Measurements from ENCODE around the gene CFAP410. TPM values are rescaled to one million over a fixed set of nuclear protein-coding genes. Genes with fewer than 3 reads are reported as not detected.
"Not testable (repeated sequence)": the region's sequence is repeated elsewhere in the genome, so short reads cannot be mapped to it uniquely, and the experiment has no call there.

The CFAP410 gene
- total RNA-seq, 1 donor from 2014 or later: 25.4 TPM

- Histone ChIP-seq H3K4me1 (no peaks in the 10 kb centered on the region), H3K36me3 (no peaks in the 10 kb centered on the region), H3K9me3 (no peaks in the 10 kb centered on the region), H3K27me3 (peaks cover 8% of the 10 kb centered on the region), H3K27ac (no peak overlapping the region), H3K4me3 (no peak overlapping the region)
- intact Hi-C loops (cut with DNase I): no loop called here
- peak; percentile 54 for DNase-seq
- TF ChIP-seq CTCF (IDR thresholded peaks at IDR 0.05): no peak
- ATAC-seq: no peak
Measured at GRCh38 chr21:44366586-44367211, 27.5 kb upstream of the CFAP410 start.

- H3K27me3 ChIP-seq: peaks cover 8% of the 10 kb centered on the region
- DNase-seq: peak; percentile 46
- intact Hi-C loops (cut with DNase I): no loop called here
Measured at GRCh38 chr21:44365967-44366585, 26.9 kb upstream of the CFAP410 start.

GRCh38 chr21:44365251-44365966, 26.2 kb upstream of the CFAP410 start:
- Histone ChIP-seq H3K4me1 (no peaks in the 10 kb centered on the region), H3K9me3 (no peaks in the 10 kb centered on the region), H3K27ac (no peak overlapping the region), H3K4me3 (no peak overlapping the region), H3K36me3 (no peaks in the 10 kb centered on the region), H3K27me3 (peaks cover 8% of the 10 kb centered on the region)
- ATAC-seq: no peak
- intact Hi-C loops (cut with DNase I): no loop called here
- no peak for TF ChIP-seq CTCF (IDR thresholded peaks at IDR 0.05)
- peak; percentile 54 for DNase-seq

More at GRCh38 chr21:44365967-44366585, 26.9 kb upstream of the CFAP410 start:
- no peak overlapping the region for H3K4me3 ChIP-seq
- H3K9me3 ChIP-seq: no peaks in the 10 kb centered on the region
- no peaks in the 10 kb centered on the region for H3K4me1 ChIP-seq
- no peak overlapping the region for H3K27ac ChIP-seq
- ATAC-seq: no peak
- H3K36me3 ChIP-seq: no peaks in the 10 kb centered on the region
- no peak for TF ChIP-seq CTCF (IDR thresholded peaks at IDR 0.05)

GRCh38 chr21:44364151-44365053, 25.2 kb upstream of the CFAP410 start:
- H3K4me1 ChIP-seq: no peaks in the 10 kb centered on the region
- intact Hi-C loops (cut with DNase I): no loop called here
- no peak for TF ChIP-seq CTCF (IDR thresholded peaks at IDR 0.05)

GRCh38 chr21:44363278-44363677, 24.1 kb upstream of the CFAP410 start:
- Histone ChIP-seq H3K27me3 (no peaks in the 10 kb centered on the region), H3K36me3 (no peaks in the 10 kb centered on the region), H3K27ac (no peak overlapping the region), H3K4me1 (no peaks in the 10 kb centered on the region), H3K4me3 (no peak overlapping the region), H3K9me3 (no peaks in the 10 kb centered on the region)
- ATAC-seq (no peak), DNase-seq (no peak)
- intact Hi-C loops (cut with DNase I): no loop called here
- no peak for TF ChIP-seq CTCF (IDR thresholded peaks at IDR 0.05)

More at GRCh38 chr21:44364151-44365053, 25.2 kb upstream of the CFAP410 start:
- Histone ChIP-seq H3K36me3 (no peaks in the 10 kb centered on the region), H3K27ac (no peak overlapping the region), H3K27me3 (peaks cover 4% of the 10 kb centered on the region), H3K9me3 (no peaks in the 10 kb centered on the region), H3K4me3 (no peak overlapping the region)
- DNase-seq (peak; percentile 47), ATAC-seq (no peak)

- H3K27me3 ChIP-seq; H3K36me3 ChIP-seq; H3K4me1 ChIP-seq; H3K9me3 ChIP-seq; DNase-seq; H3K27ac ChIP-seq; H3K4me3 ChIP-seq; intact Hi-C loops (cut with DNase I); ATAC-seq: not testable (repeated sequence)
Measured at GRCh38 chr21:44361903-44362302, 22.7 kb upstream of the CFAP410 start.

Measured in upper lobe of right lung (tissue), 1 donor.